HepG2 (cell line): ENCODE measurements around the gene CCL24. TPM values are rescaled to one million over a fixed set of nuclear protein-coding genes. Genes with fewer than 3 reads are reported as not detected.

Source experiments
- ATAC-seq: fragments of 200-7000 bp; cut with Tn5 transposase; 3 replicates; pipeline ENCODE4 v1.9.1; 2020; ENCODE audit warnings: mild to moderate bottlenecking, moderate library complexity
- BruUV-seq: library from RNA; stranded (reverse); fragments of 400-500 nt; replicated peaks from 2 replicates; lab custom pipeline; 2021; lab: Mats Ljungman, UMichigan
- CTCF ChIA-PET: fragments of 300-600 bp; formaldehyde crosslinking; extraction: SDS; loops from one replicate; lab custom pipeline; 2021; ENCODE audit warnings: low total read pairs, inconsistent platforms, low intra/inter-chr PET ratio; lab: Yijun Ruan, JAX
- POLR2A ChIA-PET: fragments of 350-600 bp; sonication (Branson Sonifier 250); formaldehyde crosslinking; loops from one replicate; lab custom pipeline; 2020; ENCODE audit warnings: antibody characterized with exemption, inconsistent platforms; lab: Yijun Ruan, JAX
- DNase-seq: peaks from one replicate; pipeline ENCODE4 v3.0.0-alpha.2; 2015; ENCODE audit warnings: low spot score
- FAIRE-seq: peaks from 3 replicates; lab custom pipeline; 2011; peaks lifted over from hg19 to GRCh38; lab: Jason Lieb, UNC
- H2AFZ ChIP-seq: one replicate; pipeline ENCODE4 v1.6.1; 2011; ENCODE audit warnings: low read length, inconsistent platforms
- H3K27ac ChIP-seq: fragments of 300-600 bp; 3 replicates; pipeline ENCODE4 v1.8.0; 2011; ENCODE audit warnings: mixed run types, mild to moderate bottlenecking, mixed read lengths, low read length, inconsistent platforms; ENCODE audit not compliant: insufficient read depth; ENCODE audit errors: extremely low read length
- H3K27me3 ChIP-seq, 2 experiments: fragments of 200-600 bp in 1 of 2; 2 replicates in 1 of 2; 3 replicates in 1 of 2; pipeline versions ENCODE4 v1.6.0 to v1.8.0; 2011; ENCODE audit warnings: low read length in 2 of 2, mild to moderate bottlenecking in 2 of 2, moderate library complexity in 2 of 2, inconsistent platforms in 1 of 2; ENCODE audit not compliant: insufficient read depth in 2 of 2, control insufficient read depth in 1 of 2
- H3K36me3 ChIP-seq, 2 experiments: fragments of 200-600 bp in 1 of 2; replicated peaks in 1 of 2; 2 replicates in 1 of 2; 3 replicates in 1 of 2; pipeline versions ENCODE4 v1.5.1 to v1.8.0; 2011; ENCODE audit warnings: low read length in 2 of 2, inconsistent platforms in 1 of 2; ENCODE audit not compliant: insufficient read depth in 2 of 2, control insufficient read depth in 1 of 2
- H3K4me1 ChIP-seq: 2 replicates; pipeline ENCODE4 v1.5.1; 2012; ENCODE audit warnings: low read length, inconsistent platforms; ENCODE audit not compliant: insufficient read depth
- H3K4me2 ChIP-seq: 2 replicates; pipeline ENCODE4 v1.6.0; 2011; ENCODE audit warnings: low read depth, low read length, inconsistent platforms
- H3K4me3 ChIP-seq, 3 experiments: fragments of 200-600 bp in 1 of 3; sonication (generic), shearing (Covaris generic) in 1 of 3; replicated peaks in 1 of 3; 2 replicates each; pipeline ENCODE4 v1.5.1; 2011 to 2016; ENCODE audit warnings: low read length in 3 of 3, inconsistent platforms in 2 of 3, low read depth in 2 of 3, mild to moderate bottlenecking in 2 of 3, control low read depth in 1 of 3, mixed read lengths in 1 of 3; ENCODE audit not compliant: insufficient read depth in 1 of 3
- H3K79me2 ChIP-seq: one replicate; pipeline ENCODE4 v1.6.1; 2011; ENCODE audit warnings: low read length, inconsistent platforms; ENCODE audit not compliant: insufficient read depth
- H3K9ac ChIP-seq: 2 replicates; pipeline ENCODE4 v1.6.0; 2011; ENCODE audit warnings: mild to moderate bottlenecking, low read depth, low read length, inconsistent platforms; ENCODE audit not compliant: insufficient read depth
- H3K9me3 ChIP-seq: 2 replicates; pipeline ENCODE4 v1.5.1; 2012; ENCODE audit warnings: mild to moderate bottlenecking, low read length
- H4K20me1 ChIP-seq: 2 replicates; pipeline ENCODE4 v1.6.0; 2011; ENCODE audit warnings: inconsistent platforms, mild to moderate bottlenecking, low read length, moderate library complexity; ENCODE audit not compliant: insufficient read depth
- CEBPB ChIP-seq: IDR thresholded peaks from 2 replicates; pipeline ENCODE4 v1.6.1; 2011; ENCODE audit warnings: low read depth, low read length, improper control_type of control experiment, borderline replicate concordance
- HBP1 ChIP-seq: IDR thresholded peaks from 2 replicates; pipeline ENCODE4 v1.6.1; 2016; ENCODE audit warnings: low read depth, control low read depth
- SRF ChIP-seq: IDR thresholded peaks from 2 replicates; pipeline ENCODE4 v1.6.1; 2011; ENCODE audit warnings: mild to moderate bottlenecking, low read depth, low read length, moderate library complexity
- ZNF607 ChIP-seq: sonication (generic); formaldehyde crosslinking; IDR thresholded peaks from 2 replicates; pipeline ENCODE4 v1.5.1; 2020; ENCODE audit warnings: missing genetic modification reagents, mild to moderate bottlenecking, borderline replicate concordance
- ZNF75D ChIP-seq: sonication (generic); formaldehyde crosslinking; IDR thresholded peaks from 2 replicates; pipeline ENCODE4 v1.8.1; 2023; ENCODE audit warnings: missing genetic modification reagents, mild to moderate bottlenecking, borderline replicate concordance
- WGBS: methylation state at CpG from one replicate; pipeline ENCODE4 v1.1.6; 2017; ENCODE audit warnings: low lambda C conversion rate; 5-methylcytosine and 5-hydroxymethylcytosine counted together
- in situ Hi-C: cut with HindIII; loops from 2 replicates; pipeline ENCODE4 v1.10.0; 2017; ENCODE audit warnings: low pct_unique_long_range_greater_than_20kb; ENCODE audit not compliant: extremely low pct_ligation_motif_present
- intact Hi-C: fragments of 100-400 bp; cut with micrococcal nuclease; formaldehyde crosslinking; loops from one replicate; pipeline ENCODE4 v1.10.0; 2022; ENCODE audit not compliant: unreplicated experiment
- polyA plus RNA-seq, 8 experiments: library from polyadenylated mRNA; depleted of rRNA in 3 of 8; stranded (reverse) in 7 of 8; unstranded in 1 of 8; fragments of >200 nt; fragmentation: Illumina TruSeq in 4 of 8; extraction: Trizol in 4 of 8; gene quantifications; 2 replicates each; pipeline versions ENCODE4 v1.2.1 to v1.2.3, GENCODE V29; 2011 to 2016; ENCODE audit warnings: low read depth in 4 of 8, missing spikeins in 1 of 8, mixed read lengths in 1 of 8; ENCODE audit not compliant: insufficient read depth in 1 of 8
- total RNA-seq, 5 experiments: library from RNA; depleted of rRNA; stranded (reverse); fragments of >200 nt; fragmentation: Illumina TruSeq; extraction: Trizol; gene quantifications; 2 replicates each; pipeline ENCODE4 v1.2.3, GENCODE V29; 2016; ENCODE audit warnings: low read depth in 1 of 5
- TF ChIP-seq, protein P1 (sequence below): sonication (generic); formaldehyde crosslinking; IDR thresholded peaks from 2 replicates; pipeline ENCODE4 v1.5.0; 2020; ENCODE audit warnings: mild to moderate bottlenecking, missing genetic modification reagents

CCL24 gene
- total and polyA plus RNA-seq, 2 of the 13 experiments (the other 11 are each of a cell fraction or from before 2014, with no cell fraction given): not detected

GRCh38 chr7:75843613-75844116, 30.1 kb upstream of the CCL24 start:
- no peaks in the 10 kb centered on the region for H4K20me1 ChIP-seq
- no peaks in the 10 kb centered on the region for H3K9me3 ChIP-seq
- FAIRE-seq (no peak), ATAC-seq (no peak), DNase-seq (no peak)
- POLR2A ChIA-PET: no interaction called here
- in situ Hi-C loops (no loop called here), intact Hi-C loops (no loop called here)
- no peak overlapping the region for H3K9ac ChIP-seq
- no peaks in the 10 kb centered on the region for H3K36me3 ChIP-seq
- H2AFZ ChIP-seq: no peak overlapping the region
- 75% methylated on average over 9 of the region's 9 CpGs for WGBS
- no peak overlapping the region for H3K27ac ChIP-seq
- no peaks in the 10 kb centered on the region for H3K27me3 ChIP-seq
- H3K79me2 ChIP-seq: no peaks in the 10 kb centered on the region
- peaks cover 15% of the 10 kb centered on the region for H3K4me1 ChIP-seq
- BruUV-seq: no TSS peak
- TF ChIP-seq, protein P1, sequence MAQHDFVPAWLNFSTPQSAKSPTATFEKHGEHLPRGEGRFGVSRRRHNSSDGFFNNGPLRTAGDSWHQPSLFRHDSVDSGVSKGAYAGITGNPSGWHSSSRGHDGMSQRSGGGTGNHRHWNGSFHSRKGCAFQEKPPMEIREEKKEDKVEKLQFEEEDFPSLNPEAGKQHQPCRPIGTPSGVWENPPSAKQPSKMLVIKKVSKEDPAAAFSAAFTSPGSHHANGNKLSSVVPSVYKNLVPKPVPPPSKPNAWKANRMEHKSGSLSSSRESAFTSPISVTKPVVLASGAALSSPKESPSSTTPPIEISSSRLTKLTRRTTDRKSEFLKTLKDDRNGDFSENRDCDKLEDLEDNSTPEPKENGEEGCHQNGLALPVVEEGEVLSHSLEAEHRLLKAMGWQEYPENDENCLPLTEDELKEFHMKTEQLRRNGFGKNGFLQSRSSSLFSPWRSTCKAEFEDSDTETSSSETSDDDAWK (CRISPR knock-in tag): no peak
- no peak for TF ChIP-seq HBP1 (CRISPR knock-in tag)
- peak; percentile 61; the same call in 1 of the 2 replicates for TF ChIP-seq CEBPB
- no peak for TF ChIP-seq ZNF607 (CRISPR knock-in tag)
- no peak for TF ChIP-seq ZNF75D (CRISPR knock-in tag)
- no peak for TF ChIP-seq SRF
- H3K4me2 ChIP-seq: no peak overlapping the region
- CTCF ChIA-PET: no interaction called here
- H3K4me3 ChIP-seq: no peak overlapping the region
